Naive thymus-derived CD4-positive, alpha-beta T cell (primary cell): ENCODE results near the gene DAPP1. TPM values are rescaled to one million over a fixed set of nuclear protein-coding genes. Genes with fewer than 3 reads are reported as not detected.

Experiments
- ATAC-seq: fragments of 150-1000 bp; cut with Tn5 transposase; 2 replicates; pipeline ENCODE4 v1.10.0; 2021; ENCODE audit warnings: mild to moderate bottlenecking, moderate library complexity
- CTCF ChIA-PET: fragments of 350-600 bp; sonication (Branson Sonifier 250); formaldehyde crosslinking; loops from one replicate; lab custom pipeline; 2021; ENCODE audit warnings: antibody characterized with exemption; lab: Charles Lee
- POLR2A ChIA-PET: fragments of 350-600 bp; sonication (Branson Sonifier 250); formaldehyde crosslinking; loops from one replicate; lab custom pipeline; 2021; ENCODE audit warnings: antibody characterized with exemption, inconsistent platforms; lab: Charles Lee
- DNase-seq, 9 donors: peaks; one replicate each; pipeline versions ENCODE4 v3.0.0 to v3.0.0-alpha.2; 2020 to 2022; ENCODE audit warnings: mixed read lengths in 1 of 9
- H3K27ac ChIP-seq: one replicate; pipeline ENCODE4 v1.7.0; 2013; ENCODE audit warnings: mild to moderate bottlenecking, low read depth, low read length, moderate library complexity
- H3K27me3 ChIP-seq, 2 donors: one replicate each; pipeline ENCODE4 v1.7.0; 2013; ENCODE audit warnings: low read length in 2 of 2, mild to moderate bottlenecking in 2 of 2, moderate library complexity in 2 of 2; ENCODE audit not compliant: control insufficient read depth in 2 of 2, insufficient read depth in 2 of 2
- H3K36me3 ChIP-seq, 3 experiments: 1 replicate in 2 of 3; 2 replicates in 1 of 3; pipeline ENCODE4 v1.7.0; 2013; ENCODE audit warnings: low read length in 3 of 3, mild to moderate bottlenecking in 3 of 3, moderate library complexity in 1 of 3; ENCODE audit not compliant: insufficient read depth in 3 of 3, control insufficient read depth in 2 of 3
- H3K4me1 ChIP-seq, 2 donors: one replicate each; pipeline ENCODE4 v1.7.0; 2013; ENCODE audit warnings: low read length in 2 of 2, mild to moderate bottlenecking in 2 of 2, moderate library complexity in 1 of 2; ENCODE audit not compliant: control insufficient read depth in 2 of 2, insufficient read depth in 2 of 2
- H3K4me3 ChIP-seq: 2 replicates; pipeline ENCODE4 v1.7.0; 2013; ENCODE audit warnings: mild to moderate bottlenecking, low read length
- H3K9me3 ChIP-seq, 3 experiments: 1 replicate in 2 of 3; 2 replicates in 1 of 3; pipeline ENCODE4 v1.7.0; 2013; ENCODE audit warnings: low read length in 3 of 3; ENCODE audit not compliant: control insufficient read depth in 2 of 3
- H3K27ac Mint-ChIP-seq, 9 donors: one replicate each; pipeline ENCODE4 v1.8.0; 2020 to 2022; ENCODE audit warnings: mixed read lengths in 9 of 9, mild to moderate bottlenecking in 8 of 9, moderate library complexity in 5 of 9, inconsistent platforms in 2 of 9
- H3K27me3 Mint-ChIP-seq, 5 donors: one replicate each; pipeline ENCODE4 v1.8.0; 2021 to 2022; ENCODE audit warnings: mixed read lengths in 5 of 5, mild to moderate bottlenecking in 1 of 5
- H3K36me3 Mint-ChIP-seq, 5 donors: one replicate each; pipeline ENCODE4 v1.8.0; 2020 to 2022; ENCODE audit warnings: mixed read lengths in 5 of 5, mild to moderate bottlenecking in 3 of 5, inconsistent platforms in 1 of 5
- H3K4me1 Mint-ChIP-seq, 7 donors: one replicate each; pipeline ENCODE4 v1.8.0; 2020 to 2022; ENCODE audit warnings: mixed read lengths in 7 of 7, mild to moderate bottlenecking in 3 of 7, inconsistent platforms in 1 of 7
- H3K4me3 Mint-ChIP-seq, 10 donors: one replicate each; pipeline ENCODE4 v1.8.0; 2020 to 2022; ENCODE audit warnings: mild to moderate bottlenecking in 10 of 10, mixed read lengths in 10 of 10, moderate library complexity in 6 of 10, inconsistent platforms in 2 of 10
- H3K9me3 Mint-ChIP-seq, 11 donors: one replicate each; pipeline ENCODE4 v1.8.0; 2020 to 2022; ENCODE audit warnings: mixed read lengths in 11 of 11, mild to moderate bottlenecking in 4 of 11, inconsistent platforms in 1 of 11, moderate library complexity in 1 of 11
- intact Hi-C, 2 donors: fragments of 100-400 bp; cut with micrococcal nuclease; formaldehyde crosslinking; loops; one replicate each; pipeline ENCODE4 v1.15.1; 2023
- polyA plus RNA-seq, 2 donors: library from polyadenylated mRNA; unstranded; fragments of 300-500 nt; fragmentation: Illumina TruSeq; gene quantifications; one replicate each; pipeline ENCODE4 v1.2.3, GENCODE V29; 2021
- total RNA-seq, 6 experiments: library from RNA in 5 of 6; stranded (reverse) in 5 of 6; gene quantifications; 1 replicate in 5 of 6; 2 replicates in 1 of 6; pipeline ENCODE4 v1.2.3 and lab custom pipeline; 2021 to 2026

DAPP1 gene
- total and polyA plus RNA-seq, 7 experiments from 2014 or later, result 10.9 to 49.6 (median 20.7) TPM

GRCh38 chr4:99800332-99801004, 16.2 kb upstream of the DAPP1 start:
- Histone ChIP-seq H3K9me3 (no peaks in the 10 kb centered on the region), H3K27me3 (peaks cover 0 to 3% of the 10 kb centered on the region in 2 donors), H3K36me3 (no peaks in the 10 kb centered on the region), H3K4me3 (no peak overlapping the region), H3K27ac (no peak overlapping the region), H3K4me1 (no peaks in the 10 kb centered on the region)
- Mint-ChIP-seq H3K27ac (no peak overlapping the region), H3K27me3 (peaks cover 21 to 48% (median 44%) of the 10 kb centered on the region in 5 donors), H3K36me3 (no peaks in the 10 kb centered on the region), H3K4me3 (no peak overlapping the region), H3K4me1 (no peaks in the 10 kb centered on the region), H3K9me3 (peaks cover 0 to 6% (median 0%) of the 10 kb centered on the region in 11 donors)
- DNase-seq (no peak), ATAC-seq (no peak)
- CTCF ChIA-PET, result no interaction called here
- intact Hi-C loops, result loop anchor here in 1 of 2 donors (10.0 kb wide), 1 partner anchor 396 kb away; no protein-coding TSS in a partner anchor
- POLR2A ChIA-PET, result no interaction called here

GRCh38 chr4:99801005-99801699, 15.5 kb upstream of the DAPP1 start:
- Histone ChIP-seq H3K27me3 (peaks cover 0 to 3% of the 10 kb centered on the region in 2 donors), H3K4me3 (no peak overlapping the region), H3K36me3 (no peaks in the 10 kb centered on the region), H3K4me1 (no peaks in the 10 kb centered on the region), H3K9me3 (no peaks in the 10 kb centered on the region), H3K27ac (no peak overlapping the region)
- ChIA-PET CTCF (no interaction called here), POLR2A (no interaction called here)
- Mint-ChIP-seq H3K4me1 (no peaks in the 10 kb centered on the region), H3K9me3 (peaks cover 0 to 6% (median 0%) of the 10 kb centered on the region in 11 donors), H3K27me3 (peaks cover 21 to 43% (median 40%) of the 10 kb centered on the region in 5 donors), H3K4me3 (no peak overlapping the region), H3K36me3 (no peaks in the 10 kb centered on the region), H3K27ac (no peak overlapping the region)
- ATAC-seq, result no peak
- intact Hi-C loops, result loop anchor here in 1 of 2 donors (10.0 kb wide), 1 partner anchor 396 kb away; no protein-coding TSS in a partner anchor
- DNase-seq, result no peak

- Histone ChIP-seq H3K36me3 (no peaks in the 10 kb centered on the region), H3K4me3 (no peak overlapping the region), H3K4me1 (no peaks in the 10 kb centered on the region), H3K27ac (no peak overlapping the region), H3K27me3 (peaks cover 0 to 3% of the 10 kb centered on the region in 2 donors), H3K9me3 (no peaks in the 10 kb centered on the region)
- H3K4me3 Mint-ChIP-seq, result no peak overlapping the region
- peaks cover 8 to 33% (median 26%) of the 10 kb centered on the region in 5 donors for H3K27me3 Mint-ChIP-seq
- peaks cover 0 to 2% (median 0%) of the 10 kb centered on the region in 11 donors for H3K9me3 Mint-ChIP-seq
- POLR2A ChIA-PET, result no interaction called here
- intact Hi-C loops, result loop anchor here in 1 of 2 donors (10.0 kb wide), 1 partner anchor 399 kb away; no protein-coding TSS in a partner anchor
- ATAC-seq (no peak), DNase-seq (no peak)
- CTCF ChIA-PET, result interaction anchor here (2.0 kb wide), 1 partner anchor 8 kb away, joined by 5 read pairs; no protein-coding TSS in a partner anchor
- no peaks in the 10 kb centered on the region for H3K36me3 Mint-ChIP-seq
- H3K4me1 Mint-ChIP-seq, result peaks cover 0 to 5% (median 4%) of the 10 kb centered on the region in 7 donors
- no peak overlapping the region for H3K27ac Mint-ChIP-seq
These were observed 13.0 kb upstream of the DAPP1 start for GRCh38 chr4:99803566-99804101.

GRCh38 chr4:99806545-99806944, 10.1 kb upstream of the DAPP1 start:
- ChIA-PET CTCF (interaction anchor here (1.1 kb wide), 1 partner anchor 244 kb away, joined by 3 read pairs; no protein-coding TSS in a partner anchor), POLR2A (no interaction called here)
- H3K36me3 ChIP-seq, result no peaks in the 10 kb centered on the region
- DNase-seq (no peak), ATAC-seq (no peak)
- Mint-ChIP-seq H3K27ac (no peak overlapping the region), H3K9me3 (no peaks in the 10 kb centered on the region), H3K36me3 (no peaks in the 10 kb centered on the region), H3K4me1 (peaks cover under 1 to 5% (median 4%) of the 10 kb centered on the region in 7 donors), H3K27me3 (peaks cover 0 to 31% (median 12%) of the 10 kb centered on the region in 5 donors), H3K4me3 (no peak overlapping the region)
- H3K9me3 ChIP-seq, result no peaks in the 10 kb centered on the region
- no peaks in the 10 kb centered on the region for H3K4me1 ChIP-seq
- no peaks in the 10 kb centered on the region for H3K27me3 ChIP-seq
- no peak overlapping the region for H3K27ac ChIP-seq
- intact Hi-C loops, result loop anchor here (5.0 to 10.0 kb wide), 3 partner anchors 344 to 402 kb away; no protein-coding TSS in a partner anchor
- no peak overlapping the region for H3K4me3 ChIP-seq

- no peak for ATAC-seq
- Mint-ChIP-seq H3K36me3 (no peaks in the 10 kb centered on the region), H3K9me3 (no peaks in the 10 kb centered on the region), H3K27ac (no peak overlapping the region), H3K27me3 (peaks cover 0 to 24% (median 9%) of the 10 kb centered on the region in 5 donors), H3K4me3 (no peak overlapping the region), H3K4me1 (peaks cover 4 to 8% (median 5%) of the 10 kb centered on the region in 7 donors)
- ChIA-PET CTCF (interaction anchor here (0.6 to 3.0 kb wide), 20 partner anchors 8 to 605 kb away, joined by 3 to 27 read pairs (median 4); partner anchors contain the start of genes DAPP1, H2AZ1, LAMTOR3 and TRMT10A), POLR2A (interaction anchor here (0.6 to 2.5 kb wide), 8 partner anchors 10 to 1233 kb away, joined by 3 to 10 read pairs (median 3); partner anchors contain the start of genes DNAJB14, H2AZ1 and TRMT10A)
- Histone ChIP-seq H3K9me3 (no peaks in the 10 kb centered on the region), H3K4me3 (no peak overlapping the region), H3K4me1 (no peaks in the 10 kb centered on the region), H3K27me3 (no peaks in the 10 kb centered on the region), H3K27ac (no peak overlapping the region), H3K36me3 (no peaks in the 10 kb centered on the region)
- intact Hi-C loops, result loop anchor here (1.0 to 10.0 kb wide), 8 partner anchors 246 to 812 kb away; partner anchors contain the start of gene METAP1 (in 1 of the 2)
- no peak for DNase-seq
These were observed 9.0 kb upstream of the DAPP1 start for GRCh38 chr4:99807666-99808065.

- H3K9me3 ChIP-seq, result no peaks in the 10 kb centered on the region
- ChIA-PET CTCF (interaction anchor here (0.6 to 3.0 kb wide), 24 partner anchors 9 to 754 kb away, joined by 3 to 27 read pairs (median 4); partner anchors contain the start of genes DAPP1, H2AZ1, LAMTOR3 and TRMT10A), POLR2A (interaction anchor here (0.6 to 2.5 kb wide), 9 partner anchors 10 to 1234 kb away, joined by 3 to 10 read pairs (median 3); partner anchors contain the start of genes DNAJB14, H2AZ1 and TRMT10A)
- H3K4me1 Mint-ChIP-seq, result peaks cover 4 to 10% (median 5%) of the 10 kb centered on the region in 7 donors
- ATAC-seq, result peak; percentile 92
- no peak overlapping the region for H3K4me3 Mint-ChIP-seq
- no peaks in the 10 kb centered on the region for H3K9me3 Mint-ChIP-seq
- peak; percentile 28 to 78 (median 72) for DNase-seq
- no peaks in the 10 kb centered on the region for H3K27me3 ChIP-seq
- no peak overlapping the region for H3K27ac Mint-ChIP-seq
- no peaks in the 10 kb centered on the region for H3K36me3 Mint-ChIP-seq
- no peak overlapping the region for H3K4me3 ChIP-seq
- intact Hi-C loops, result loop anchor here (1.0 to 10.0 kb wide), 8 partner anchors 247 to 813 kb away; partner anchors contain the start of gene METAP1 (in 1 of the 2)
- H3K36me3 ChIP-seq, result no peaks in the 10 kb centered on the region
- H3K27me3 Mint-ChIP-seq, result peaks cover 0 to 17% (median 7%) of the 10 kb centered on the region in 5 donors
- H3K4me1 ChIP-seq, result no peaks in the 10 kb centered on the region
- H3K27ac ChIP-seq, result no peak overlapping the region
These were observed 8.3 kb upstream of the DAPP1 start for GRCh38 chr4:99808260-99808857.
